ENCODE measurements around the gene HK1.
A peak's percentile ranks its signal among the peaks of the same experiment; 100 is the strongest.

HK1 gene

DNA sequence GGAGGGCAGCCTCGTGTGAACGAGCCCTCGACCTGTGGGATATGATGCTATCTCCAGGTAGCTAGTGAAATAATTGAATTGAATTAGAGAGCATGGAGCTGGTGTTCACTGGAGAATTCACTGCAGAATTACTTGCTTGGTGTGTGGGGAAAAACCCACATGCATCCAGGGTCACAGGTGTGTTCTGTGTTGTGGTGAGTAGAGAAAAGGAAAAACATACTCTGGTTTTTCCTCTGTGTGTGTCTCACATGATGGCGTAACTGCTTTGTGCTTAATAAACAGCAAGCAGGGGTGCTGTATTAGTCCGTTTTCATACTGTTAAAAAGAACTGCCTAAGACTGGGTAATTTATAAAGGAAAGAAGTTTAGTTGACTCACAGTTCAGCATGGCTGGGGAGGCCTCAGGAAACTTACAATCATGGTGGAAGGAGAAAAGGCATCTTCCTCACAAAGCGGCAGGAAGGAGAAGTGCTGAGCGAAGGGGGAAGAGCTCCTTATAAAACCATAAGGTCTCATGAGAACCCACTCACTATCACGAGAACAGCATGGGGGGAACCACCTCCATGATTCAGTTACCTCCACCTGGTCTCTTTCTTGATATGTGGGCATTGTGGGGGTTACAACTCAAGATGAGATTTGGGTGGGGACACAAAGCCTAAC lies 75.8 kb downstream of the HK1 start (continued):
- TF ChIP-seq ZNF449 (tag by site-specific recombination; IDR thresholded peaks at IDR 0.05) (no peak), ZNF398 (tag by site-specific recombination; IDR thresholded peaks at IDR 0.05) (no peak), GLIS2 (tag by site-specific recombination; IDR thresholded peaks at IDR 0.05) (no peak)

GRCh38 chr10:69356187-69356586 lies 77.9 kb downstream of the HK1 start:
- no peaks in the 10 kb centered on the region for H3K4me1 ChIP-seq (ENCODE audit: control insufficient read depth, insufficient read depth, low read length)
- H3K27ac ChIP-seq (ENCODE audit: extremely low read depth, low read depth, low read length), result no peak overlapping the region
- H3K36me3 ChIP-seq (ENCODE audit: control insufficient read depth in 2 of 2, insufficient read depth in 1 of 2, low read length in 2 of 2), result peaks cover 0 to 20% of the 10 kb centered on the region in 2 experiments; a peak in 1 of 3 replicates
- no peaks in the 10 kb centered on the region for H3K9me3 ChIP-seq (ENCODE audit: control insufficient read depth, insufficient read depth, low read depth, low read length)
- TF ChIP-seq ZNF121 (tag by site-specific recombination; IDR thresholded peaks at IDR 0.05) (peak; percentile 55; the same call in 1 of the 2 replicates), ZNF513 (tag by site-specific recombination; IDR thresholded peaks at IDR 0.05) (no peak), ZNF830 (tag by site-specific recombination; IDR thresholded peaks at IDR 0.05; ENCODE audit: low read depth) (no peak)
- no peak overlapping the region for H3K4me3 ChIP-seq (ENCODE audit: low read depth, low read length)
- POLR2A ChIA-PET, result interaction anchor here (0.7 kb wide), 1 partner anchor 22 kb away, joined by 4 read pairs; no protein-coding TSS in a partner anchor
- CTCF ChIA-PET, result interaction anchor here (0.7 kb wide), 1 partner anchor 136 kb away, joined by 3 read pairs; the partner anchor contains the start of gene HKDC1

- Histone ChIP-seq H3K4me1 (ENCODE audit: control insufficient read depth, insufficient read depth, low read length) (no peaks in the 10 kb centered on the region), H3K36me3 (ENCODE audit: control insufficient read depth in 2 of 2, insufficient read depth in 1 of 2, low read length in 2 of 2) (peaks cover 0 to 24% of the 10 kb centered on the region in 2 experiments; a peak in 1 of 3 replicates), H3K9me3 (ENCODE audit: control insufficient read depth, insufficient read depth, low read depth, low read length) (no peaks in the 10 kb centered on the region), H3K4me3 (ENCODE audit: low read depth, low read length) (no peak overlapping the region), H3K27ac (ENCODE audit: extremely low read depth, low read depth, low read length) (no peak overlapping the region)
- TF ChIP-seq ZNF394 (tag by site-specific recombination; IDR thresholded peaks at IDR 0.05; ENCODE audit: borderline replicate concordance), result no peak
- TF ChIP-seq, protein P1, sequence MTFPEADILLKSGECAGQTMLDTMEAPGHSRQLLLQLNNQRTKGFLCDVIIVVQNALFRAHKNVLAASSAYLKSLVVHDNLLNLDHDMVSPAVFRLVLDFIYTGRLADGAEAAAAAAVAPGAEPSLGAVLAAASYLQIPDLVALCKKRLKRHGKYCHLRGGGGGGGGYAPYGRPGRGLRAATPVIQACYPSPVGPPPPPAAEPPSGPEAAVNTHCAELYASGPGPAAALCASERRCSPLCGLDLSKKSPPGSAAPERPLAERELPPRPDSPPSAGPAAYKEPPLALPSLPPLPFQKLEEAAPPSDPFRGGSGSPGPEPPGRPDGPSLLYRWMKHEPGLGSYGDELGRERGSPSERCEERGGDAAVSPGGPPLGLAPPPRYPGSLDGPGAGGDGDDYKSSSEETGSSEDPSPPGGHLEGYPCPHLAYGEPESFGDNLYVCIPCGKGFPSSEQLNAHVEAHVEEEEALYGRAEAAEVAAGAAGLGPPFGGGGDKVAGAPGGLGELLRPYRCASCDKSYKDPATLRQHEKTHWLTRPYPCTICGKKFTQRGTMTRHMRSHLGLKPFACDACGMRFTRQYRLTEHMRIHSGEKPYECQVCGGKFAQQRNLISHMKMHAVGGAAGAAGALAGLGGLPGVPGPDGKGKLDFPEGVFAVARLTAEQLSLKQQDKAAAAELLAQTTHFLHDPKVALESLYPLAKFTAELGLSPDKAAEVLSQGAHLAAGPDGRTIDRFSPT (tag by site-specific recombination; IDR thresholded peaks at IDR 0.05), result no peak
- no peak for TF ChIP-seq ZNF621 (tag by site-specific recombination; IDR thresholded peaks at IDR 0.05)
- peak; percentile 60 for TF ChIP-seq ZNF146 (tag by site-specific recombination; IDR thresholded peaks at IDR 0.05)
- TF ChIP-seq ZNF292 (tag by site-specific recombination; IDR thresholded peaks at IDR 0.05; ENCODE audit: borderline replicate concordance, low read depth), result no peak
- ChIA-PET CTCF (interaction anchor here (0.7 kb wide), 1 partner anchor 294 kb away, joined by 3 read pairs; no protein-coding TSS in a partner anchor), POLR2A (no interaction called here)
These were observed 80.0 kb downstream of the HK1 start for GRCh38 chr10:69358148-69358795.

Data from HEK293 (cell line).